Islet precursor cell (in vitro differentiated cells): ENCODE results near the gene MINDY4.
A peak's percentile ranks its signal among the peaks of the same experiment; 100 is the strongest.

ENCODE experiments used
- DNase-seq: peaks from one replicate; pipeline ENCODE4 v3.0.0-alpha.2; 2018

Gene MINDY4

GRCh38 chr7:30837581-30837980, 66.4 kb downstream of the MINDY4 start:
- no peak for DNase-seq

- DNase-seq, result no peak
These were observed 66.8 kb downstream of the MINDY4 start for GRCh38 chr7:30838008-30838407.

GRCh38 chr7:30840141-30841024, 69.2 kb downstream of the MINDY4 start:
- DNase-seq, result no peak

- DNase-seq, result no peak
These were observed 70.0 kb downstream of the MINDY4 start for GRCh38 chr7:30841025-30841735.

GRCh38 chr7:30841801-30842541, 70.8 kb downstream of the MINDY4 start:
- DNase-seq, result no peak

GRCh38 chr7:30842542-30843451, 71.6 kb downstream of the MINDY4 start:
- DNase-seq, result no peak

GRCh38 chr7:30843741-30844482, 72.7 kb downstream of the MINDY4 start:
- DNase-seq, result peak; percentile 51

- DNase-seq, result no peak
These were observed 73.3 kb downstream of the MINDY4 start for GRCh38 chr7:30844483-30844874.

- no peak for DNase-seq
These were observed 73.7 kb downstream of the MINDY4 start for GRCh38 chr7:30844916-30845315.

GRCh38 chr7:30845426-30846135, 74.4 kb downstream of the MINDY4 start:
- DNase-seq, result peak; percentile 79

- DNase-seq, result no peak
These were observed 75.2 kb downstream of the MINDY4 start for GRCh38 chr7:30846378-30846777.

- DNase-seq, result no peak
These were observed 77.1 kb downstream of the MINDY4 start for GRCh38 chr7:30848121-30848855.

- DNase-seq, result no peak
These were observed 78.3 kb downstream of the MINDY4 start for GRCh38 chr7:30849565-30849964.

- no peak for DNase-seq
These were observed 79.2 kb downstream of the MINDY4 start for GRCh38 chr7:30850426-30850825.

GRCh38 chr7:30851651-30852307, 80.6 kb downstream of the MINDY4 start:
- DNase-seq, result no peak

- peak; percentile 66 for DNase-seq
These were observed 81.1 kb downstream of the MINDY4 start for GRCh38 chr7:30852308-30852684.

GRCh38 chr7:30852744-30853288, 81.6 kb downstream of the MINDY4 start:
- no peak for DNase-seq

GRCh38 chr7:30853576-30853975, 82.4 kb downstream of the MINDY4 start:
- DNase-seq, result no peak

- DNase-seq, result no peak
These were observed 84.7 kb downstream of the MINDY4 start for GRCh38 chr7:30855936-30856335.
